Astrocyte (in vitro differentiated cells and primary cell): ENCODE measurements around the gene POU2AF1.

ENCODE experiments used
- EZH2 ChIP-seq: IDR thresholded peaks from 2 replicates; pipeline ENCODE4 v1.6.1; 2012; ENCODE audit warnings: mild to moderate bottlenecking, low read length, inconsistent platforms; ENCODE audit not compliant: insufficient read depth
- TF ChIP-seq, protein P1 (sequence below): IDR thresholded peaks from 2 replicates; pipeline ENCODE4 v1.5.1; 2011; ENCODE audit warnings: low read depth, mild to moderate bottlenecking, inconsistent platforms, low read length, moderate library complexity; ENCODE audit not compliant: insufficient read depth

DNA sequence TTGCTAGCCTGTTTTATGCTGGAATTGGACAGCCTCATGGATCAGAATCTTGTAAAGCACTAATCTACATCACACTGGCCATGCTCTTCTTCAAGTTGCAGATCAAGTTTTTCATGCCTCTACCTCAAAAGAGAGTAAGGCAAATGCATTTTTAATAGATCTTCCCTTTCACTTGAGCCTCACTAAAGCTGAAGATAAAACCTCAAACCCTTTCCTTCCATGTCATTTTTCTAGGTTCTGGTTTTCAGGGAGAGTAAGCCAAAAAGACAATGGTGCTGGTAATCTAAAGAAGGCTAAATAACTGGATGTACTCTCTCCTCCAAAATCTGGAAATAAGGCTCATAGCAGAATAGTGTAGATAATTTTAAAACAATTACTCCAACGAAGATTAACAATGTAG, 28.3 kb downstream of the POU2AF1 start:
- TF ChIP-seq, protein P1, sequence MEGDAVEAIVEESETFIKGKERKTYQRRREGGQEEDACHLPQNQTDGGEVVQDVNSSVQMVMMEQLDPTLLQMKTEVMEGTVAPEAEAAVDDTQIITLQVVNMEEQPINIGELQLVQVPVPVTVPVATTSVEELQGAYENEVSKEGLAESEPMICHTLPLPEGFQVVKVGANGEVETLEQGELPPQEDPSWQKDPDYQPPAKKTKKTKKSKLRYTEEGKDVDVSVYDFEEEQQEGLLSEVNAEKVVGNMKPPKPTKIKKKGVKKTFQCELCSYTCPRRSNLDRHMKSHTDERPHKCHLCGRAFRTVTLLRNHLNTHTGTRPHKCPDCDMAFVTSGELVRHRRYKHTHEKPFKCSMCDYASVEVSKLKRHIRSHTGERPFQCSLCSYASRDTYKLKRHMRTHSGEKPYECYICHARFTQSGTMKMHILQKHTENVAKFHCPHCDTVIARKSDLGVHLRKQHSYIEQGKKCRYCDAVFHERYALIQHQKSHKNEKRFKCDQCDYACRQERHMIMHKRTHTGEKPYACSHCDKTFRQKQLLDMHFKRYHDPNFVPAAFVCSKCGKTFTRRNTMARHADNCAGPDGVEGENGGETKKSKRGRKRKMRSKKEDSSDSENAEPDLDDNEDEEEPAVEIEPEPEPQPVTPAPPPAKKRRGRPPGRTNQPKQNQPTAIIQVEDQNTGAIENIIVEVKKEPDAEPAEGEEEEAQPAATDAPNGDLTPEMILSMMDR, result no peak
- TF ChIP-seq EZH2, result no peak
